K562 (cell line): ENCODE data around the gene ZDHHC24.

ENCODE experiments used
- KAT7 ChIP-seq: sonication (generic); formaldehyde crosslinking; IDR thresholded peaks from 2 replicates; pipeline ENCODE4 v1.8.0; 2022; ENCODE audit warnings: missing genetic modification reagents, mild to moderate bottlenecking, borderline replicate concordance
- PHB2 ChIP-seq: fragments of 450-650 bp; IDR thresholded peaks from 2 replicates; pipeline ENCODE4 v1.6.1; 2017; ENCODE audit warnings: low read depth

DNA sequence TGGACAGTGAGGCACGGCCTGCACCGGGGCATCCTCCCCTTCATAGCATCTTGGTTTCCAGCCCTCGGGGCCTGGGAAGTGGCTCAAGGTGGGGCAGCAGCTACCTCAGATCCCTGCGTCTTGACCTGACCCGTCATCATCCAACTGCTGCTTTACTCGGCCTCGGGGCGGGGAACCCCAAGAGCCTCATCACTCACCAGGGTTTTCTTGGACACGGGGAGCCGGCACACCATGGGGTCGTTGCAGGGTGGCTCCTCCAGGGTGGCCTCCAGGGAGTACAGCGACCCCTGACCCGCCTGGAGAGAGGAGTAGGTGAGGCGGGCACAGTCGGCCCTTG lies 21.9 kb upstream of the ZDHHC24 start:
- TF ChIP-seq KAT7 (CRISPR knock-in tag) (no peak), PHB2 (no peak)
